ENCODE data around the gene SH3BP4.

SH3BP4 gene

GRCh38 chr2:235047171-235048160 lies 95.6 kb downstream of the SH3BP4 start:
- Histone ChIP-seq H3K4me3 (ENCODE audit: insufficient read depth, low read length, poor library complexity, severe bottlenecking) (no peak overlapping the region), H3F3A (ENCODE audit: insufficient read depth) (no peaks in the 10 kb centered on the region), H3K9ac (ENCODE audit: low read length) (no peak overlapping the region), H3K9me3 (ENCODE audit: insufficient read depth, low read length) (no peaks in the 10 kb centered on the region), H3K27me3 (ENCODE audit: low read length) (no peaks in the 10 kb centered on the region), H4K20me1 (ENCODE audit: low read depth, low read length) (no peaks in the 10 kb centered on the region), H3K27ac (ENCODE audit: low read depth, low read length) (no peak overlapping the region), H3K79me2 (ENCODE audit: insufficient read depth, low read length) (no peaks in the 10 kb centered on the region), H2AFZ (ENCODE audit: low read depth, low read length, severe bottlenecking) (no peak overlapping the region), H3K9me2 (replicated peaks; ENCODE audit: insufficient read depth, low read length) (no peaks in the 10 kb centered on the region), H3K36me3 (ENCODE audit: low read length) (no peaks in the 10 kb centered on the region), H3K4me2 (ENCODE audit: low read depth, low read length, poor library complexity, severe bottlenecking) (no peak overlapping the region)
- no peak for TF ChIP-seq EZH2phosphoT487 (conservative IDR thresholded peaks at IDR 0.05; ENCODE audit: low read length)
- TF ChIP-seq, protein P1, sequence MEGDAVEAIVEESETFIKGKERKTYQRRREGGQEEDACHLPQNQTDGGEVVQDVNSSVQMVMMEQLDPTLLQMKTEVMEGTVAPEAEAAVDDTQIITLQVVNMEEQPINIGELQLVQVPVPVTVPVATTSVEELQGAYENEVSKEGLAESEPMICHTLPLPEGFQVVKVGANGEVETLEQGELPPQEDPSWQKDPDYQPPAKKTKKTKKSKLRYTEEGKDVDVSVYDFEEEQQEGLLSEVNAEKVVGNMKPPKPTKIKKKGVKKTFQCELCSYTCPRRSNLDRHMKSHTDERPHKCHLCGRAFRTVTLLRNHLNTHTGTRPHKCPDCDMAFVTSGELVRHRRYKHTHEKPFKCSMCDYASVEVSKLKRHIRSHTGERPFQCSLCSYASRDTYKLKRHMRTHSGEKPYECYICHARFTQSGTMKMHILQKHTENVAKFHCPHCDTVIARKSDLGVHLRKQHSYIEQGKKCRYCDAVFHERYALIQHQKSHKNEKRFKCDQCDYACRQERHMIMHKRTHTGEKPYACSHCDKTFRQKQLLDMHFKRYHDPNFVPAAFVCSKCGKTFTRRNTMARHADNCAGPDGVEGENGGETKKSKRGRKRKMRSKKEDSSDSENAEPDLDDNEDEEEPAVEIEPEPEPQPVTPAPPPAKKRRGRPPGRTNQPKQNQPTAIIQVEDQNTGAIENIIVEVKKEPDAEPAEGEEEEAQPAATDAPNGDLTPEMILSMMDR (IDR thresholded peaks at IDR 0.05; ENCODE audit: insufficient read depth, low read length, poor library complexity, severe bottlenecking): no peak

- Histone ChIP-seq H3K79me2 (ENCODE audit: insufficient read depth, low read length) (no peaks in the 10 kb centered on the region), H3K4me3 (ENCODE audit: insufficient read depth, low read length, poor library complexity, severe bottlenecking) (no peak overlapping the region), H3K27ac (ENCODE audit: low read depth, low read length) (no peak overlapping the region), H3K9me2 (replicated peaks; ENCODE audit: insufficient read depth, low read length) (no peaks in the 10 kb centered on the region), H3K36me3 (ENCODE audit: low read length) (no peaks in the 10 kb centered on the region), H3F3A (ENCODE audit: insufficient read depth) (no peaks in the 10 kb centered on the region), H3K4me2 (ENCODE audit: low read depth, low read length, poor library complexity, severe bottlenecking) (no peak overlapping the region), H2AFZ (ENCODE audit: low read depth, low read length, severe bottlenecking) (no peak overlapping the region), H3K27me3 (ENCODE audit: low read length) (no peaks in the 10 kb centered on the region), H3K9me3 (ENCODE audit: insufficient read depth, low read length) (no peaks in the 10 kb centered on the region), H4K20me1 (ENCODE audit: low read depth, low read length) (no peaks in the 10 kb centered on the region), H3K9ac (ENCODE audit: low read length) (no peak overlapping the region)
- TF ChIP-seq EZH2phosphoT487 (conservative IDR thresholded peaks at IDR 0.05; ENCODE audit: low read length): no peak
- TF ChIP-seq, protein P1 (IDR thresholded peaks at IDR 0.05; ENCODE audit: insufficient read depth, low read length, poor library complexity, severe bottlenecking): no peak
Measured at GRCh38 chr2:235048549-235048948, 96.7 kb downstream of the SH3BP4 start.

DNA sequence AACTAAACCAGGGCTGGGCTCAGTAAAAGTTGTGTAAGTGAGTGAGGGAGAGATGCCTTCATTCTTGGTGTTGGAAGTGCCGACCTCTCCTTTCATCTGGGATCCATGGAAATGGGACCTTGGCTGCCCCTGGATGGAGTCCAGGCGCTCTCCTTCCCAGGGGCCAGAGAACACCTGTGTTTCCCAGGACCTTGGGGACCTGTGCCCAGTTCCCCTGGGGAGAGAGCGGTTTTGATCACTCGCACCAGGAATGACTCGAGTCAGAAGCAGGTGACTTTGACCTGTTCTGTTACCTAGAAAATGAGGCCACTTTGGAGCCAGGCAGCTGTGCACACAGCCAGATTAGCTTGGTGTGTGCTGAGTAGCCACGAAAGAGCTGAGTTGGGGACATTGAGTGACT lies 97.3 kb downstream of the SH3BP4 start:
- no peaks in the 10 kb centered on the region for H3K36me3 ChIP-seq (ENCODE audit: low read length)
- no peaks in the 10 kb centered on the region for H3K79me2 ChIP-seq (ENCODE audit: insufficient read depth, low read length)
- H3K4me2 ChIP-seq (ENCODE audit: low read depth, low read length, poor library complexity, severe bottlenecking): no peak overlapping the region

More for the DNA sequence above, 97.3 kb downstream of the SH3BP4 start:
- TF ChIP-seq, protein P1 (IDR thresholded peaks at IDR 0.05; ENCODE audit: insufficient read depth, low read length, poor library complexity, severe bottlenecking): no peak
- Histone ChIP-seq H3K9ac (ENCODE audit: low read length) (no peak overlapping the region), H3K27me3 (ENCODE audit: low read length) (no peaks in the 10 kb centered on the region), H3K9me2 (replicated peaks; ENCODE audit: insufficient read depth, low read length) (no peaks in the 10 kb centered on the region), H3K9me3 (ENCODE audit: insufficient read depth, low read length) (no peaks in the 10 kb centered on the region), H2AFZ (ENCODE audit: low read depth, low read length, severe bottlenecking) (no peak overlapping the region), H4K20me1 (ENCODE audit: low read depth, low read length) (no peaks in the 10 kb centered on the region), H3F3A (ENCODE audit: insufficient read depth) (no peaks in the 10 kb centered on the region), H3K4me3 (ENCODE audit: insufficient read depth, low read length, poor library complexity, severe bottlenecking) (no peak overlapping the region), H3K27ac (ENCODE audit: low read depth, low read length) (no peak overlapping the region)

All from SU-DHL-6 (cell line).